Measurements from ENCODE around the gene HS3ST5. TPM values are rescaled to one million over a fixed set of nuclear protein-coding genes. Genes with fewer than 3 reads are reported as not detected.

The HS3ST5 gene
- total RNA-seq, 3 donors from 2014 or later (not counting 1 experiment from before 2014, with no cell fraction given): not detected

DNA sequence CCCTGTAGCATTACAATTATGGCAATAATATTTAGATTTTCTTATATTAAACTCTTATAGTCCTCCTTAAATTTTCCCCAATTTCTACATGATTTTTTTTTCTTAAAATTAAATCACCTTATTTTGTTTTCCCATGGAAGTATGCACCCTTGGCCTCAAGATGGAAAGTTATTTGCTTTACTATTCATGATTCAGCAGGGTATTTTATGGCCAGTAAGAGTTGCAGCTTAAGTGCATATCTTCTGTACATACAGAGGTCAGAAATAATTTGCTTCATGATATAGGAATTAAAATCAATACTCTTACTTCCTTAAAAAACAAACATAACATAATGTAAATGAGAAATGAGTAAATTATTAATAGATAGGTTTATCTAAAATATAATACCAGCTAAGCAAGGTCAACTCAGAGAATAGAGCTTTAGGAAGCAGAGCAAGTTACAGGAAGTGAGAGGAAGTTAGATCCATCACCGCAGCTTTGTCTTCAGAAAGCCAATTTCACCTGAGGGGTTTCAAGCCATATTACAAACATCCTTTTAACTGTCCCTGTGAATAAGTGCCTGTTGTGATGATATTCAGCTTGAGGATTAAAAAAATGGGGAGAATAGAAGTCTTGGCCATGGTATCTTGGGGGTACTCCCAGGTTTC is 24.6 kb upstream of the HS3ST5 start:
- no peak for DNase-seq
- H3K9me3 Mint-ChIP-seq: peaks cover 6 to 10% of the 10 kb centered on the region in 2 donors
- WGBS (ENCODE audit: insufficient coverage): 86% methylated on average over 1 of the region's 1 CpG
- H3K4me1 Mint-ChIP-seq: no peaks in the 10 kb centered on the region
- H3K27ac ChIP-seq (ENCODE audit: low read length): no peak overlapping the region
- H3K36me3 Mint-ChIP-seq: no peaks in the 10 kb centered on the region
- intact Hi-C loops (cut with micrococcal nuclease): no loop called here
- H3K27me3 Mint-ChIP-seq (ENCODE audit: low read depth in 2 of 2): no peaks in the 10 kb centered on the region
- no peaks in the 10 kb centered on the region for H3K36me3 ChIP-seq (ENCODE audit: control insufficient read depth, insufficient read depth, low read length)
- no peaks in the 10 kb centered on the region for H3K4me1 ChIP-seq (ENCODE audit: control insufficient read depth, insufficient read depth, low read length)
- H3K27me3 ChIP-seq (ENCODE audit: control insufficient read depth, insufficient read depth, low read length): no peaks in the 10 kb centered on the region
- no peak overlapping the region for H3K4me3 Mint-ChIP-seq
- no peak for ATAC-seq
- no peaks in the 10 kb centered on the region for H3K9me3 ChIP-seq (ENCODE audit: control insufficient read depth, insufficient read depth, low read length)
- TF ChIP-seq, protein P1, sequence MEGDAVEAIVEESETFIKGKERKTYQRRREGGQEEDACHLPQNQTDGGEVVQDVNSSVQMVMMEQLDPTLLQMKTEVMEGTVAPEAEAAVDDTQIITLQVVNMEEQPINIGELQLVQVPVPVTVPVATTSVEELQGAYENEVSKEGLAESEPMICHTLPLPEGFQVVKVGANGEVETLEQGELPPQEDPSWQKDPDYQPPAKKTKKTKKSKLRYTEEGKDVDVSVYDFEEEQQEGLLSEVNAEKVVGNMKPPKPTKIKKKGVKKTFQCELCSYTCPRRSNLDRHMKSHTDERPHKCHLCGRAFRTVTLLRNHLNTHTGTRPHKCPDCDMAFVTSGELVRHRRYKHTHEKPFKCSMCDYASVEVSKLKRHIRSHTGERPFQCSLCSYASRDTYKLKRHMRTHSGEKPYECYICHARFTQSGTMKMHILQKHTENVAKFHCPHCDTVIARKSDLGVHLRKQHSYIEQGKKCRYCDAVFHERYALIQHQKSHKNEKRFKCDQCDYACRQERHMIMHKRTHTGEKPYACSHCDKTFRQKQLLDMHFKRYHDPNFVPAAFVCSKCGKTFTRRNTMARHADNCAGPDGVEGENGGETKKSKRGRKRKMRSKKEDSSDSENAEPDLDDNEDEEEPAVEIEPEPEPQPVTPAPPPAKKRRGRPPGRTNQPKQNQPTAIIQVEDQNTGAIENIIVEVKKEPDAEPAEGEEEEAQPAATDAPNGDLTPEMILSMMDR (IDR thresholded peaks at IDR 0.05): no peak
- H3K27ac Mint-ChIP-seq: no peak overlapping the region
- H3K4me3 ChIP-seq (ENCODE audit: low read length): no peak overlapping the region

DNA sequence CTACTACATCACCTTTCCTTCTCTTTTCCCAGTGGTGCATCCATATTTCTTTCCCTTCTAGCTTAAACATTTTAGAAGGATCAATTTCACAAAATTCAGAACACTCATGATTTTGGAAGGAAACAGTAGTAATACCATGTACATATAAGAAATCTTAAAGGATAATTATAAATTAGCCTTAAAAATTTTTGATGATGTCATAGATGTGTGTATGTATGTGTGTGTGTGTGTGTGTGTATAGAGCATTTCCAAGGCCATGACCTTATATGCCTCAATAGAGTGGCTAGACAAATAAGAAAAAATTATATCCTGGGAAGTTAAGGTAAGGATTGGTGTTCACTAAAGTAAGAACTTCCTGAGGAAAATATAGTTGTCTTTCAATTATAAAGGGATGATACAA is 24.1 kb upstream of the HS3ST5 start:
- TF ChIP-seq, protein P1 (IDR thresholded peaks at IDR 0.05): no peak
- H3K27me3 ChIP-seq (ENCODE audit: control insufficient read depth, insufficient read depth, low read length): no peaks in the 10 kb centered on the region
- no peak overlapping the region for H3K27ac Mint-ChIP-seq
- H3K4me3 ChIP-seq (ENCODE audit: low read length): no peak overlapping the region
- H3K9me3 Mint-ChIP-seq: peaks cover 6 to 11% of the 10 kb centered on the region in 2 donors
- no peaks in the 10 kb centered on the region for H3K4me1 ChIP-seq (ENCODE audit: control insufficient read depth, insufficient read depth, low read length)
- no peaks in the 10 kb centered on the region for H3K9me3 ChIP-seq (ENCODE audit: control insufficient read depth, insufficient read depth, low read length)
- no peaks in the 10 kb centered on the region for H3K36me3 Mint-ChIP-seq
- intact Hi-C loops (cut with micrococcal nuclease): no loop called here
- H3K36me3 ChIP-seq (ENCODE audit: control insufficient read depth, insufficient read depth, low read length): no peaks in the 10 kb centered on the region
- H3K4me3 Mint-ChIP-seq: no peak overlapping the region
- H3K27me3 Mint-ChIP-seq (ENCODE audit: low read depth in 2 of 2): no peaks in the 10 kb centered on the region
- H3K27ac ChIP-seq (ENCODE audit: low read length): no peak overlapping the region
- H3K4me1 Mint-ChIP-seq: no peaks in the 10 kb centered on the region
- no peak for DNase-seq
- ATAC-seq: no peak

DNA sequence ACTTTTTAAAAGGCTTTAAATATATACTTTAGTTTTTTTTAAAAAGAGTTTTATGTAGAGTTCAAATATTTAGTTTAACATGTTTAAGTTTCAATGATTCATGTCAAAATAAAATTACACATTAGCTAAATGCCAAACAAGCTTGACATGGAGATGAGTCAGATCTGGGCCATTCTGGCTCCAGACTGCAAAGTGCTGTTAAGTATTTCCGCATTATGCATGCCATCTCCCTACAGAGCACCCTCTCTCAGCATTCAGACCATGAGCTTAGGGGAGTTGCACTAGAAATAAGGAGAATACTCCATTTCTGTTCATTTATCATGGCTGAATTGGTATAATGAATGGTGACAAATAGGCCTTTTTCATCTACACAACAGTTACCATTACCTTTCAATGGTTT is 21.5 kb upstream of the HS3ST5 start:
- H3K9me3 ChIP-seq (ENCODE audit: control insufficient read depth, insufficient read depth, low read length): no peaks in the 10 kb centered on the region
- no CpG with 5 or more reads among the region's 1 CpG for WGBS (ENCODE audit: insufficient coverage)
- H3K27me3 ChIP-seq (ENCODE audit: control insufficient read depth, insufficient read depth, low read length): no peaks in the 10 kb centered on the region
- Mint-ChIP-seq H3K4me3 (no peak overlapping the region), H3K27ac (no peak overlapping the region), H3K36me3 (no peaks in the 10 kb centered on the region), H3K27me3 (ENCODE audit: low read depth in 2 of 2) (no peaks in the 10 kb centered on the region), H3K4me1 (no peaks in the 10 kb centered on the region), H3K9me3 (peaks cover 8 to 14% of the 10 kb centered on the region in 2 donors)
- no peaks in the 10 kb centered on the region for H3K36me3 ChIP-seq (ENCODE audit: control insufficient read depth, insufficient read depth, low read length)
- ATAC-seq (no peak), DNase-seq (no peak)
- intact Hi-C loops (cut with micrococcal nuclease): no loop called here
- H3K4me3 ChIP-seq (ENCODE audit: low read length): no peak overlapping the region
- H3K4me1 ChIP-seq (ENCODE audit: control insufficient read depth, insufficient read depth, low read length): no peaks in the 10 kb centered on the region
- TF ChIP-seq, protein P1 (IDR thresholded peaks at IDR 0.05): no peak
- H3K27ac ChIP-seq (ENCODE audit: low read length): no peak overlapping the region

DNA sequence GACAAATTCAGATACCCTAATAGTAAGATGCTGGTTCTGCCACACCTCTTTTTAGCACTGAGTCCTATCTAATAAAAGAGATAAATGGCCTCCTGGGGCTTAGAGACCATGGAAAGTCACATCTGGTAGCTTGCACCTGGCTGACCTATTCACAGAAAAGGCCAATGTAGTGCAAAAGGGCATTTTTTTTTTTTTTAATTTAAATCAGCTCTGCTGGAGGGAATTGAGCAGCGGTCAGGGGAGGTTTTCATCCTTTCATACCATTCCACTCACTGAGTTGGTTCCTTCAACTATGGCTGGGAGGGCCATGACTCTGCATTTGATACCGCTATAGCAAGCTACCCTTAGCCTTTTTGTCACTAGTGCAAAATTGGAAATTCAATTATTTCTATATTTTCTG is 20.1 kb upstream of the HS3ST5 start:
- H3K4me3 ChIP-seq (ENCODE audit: low read length): no peak overlapping the region
- no peaks in the 10 kb centered on the region for H3K9me3 ChIP-seq (ENCODE audit: control insufficient read depth, insufficient read depth, low read length)
- WGBS (ENCODE audit: insufficient coverage): 94% methylated on average over 2 of the region's 2 CpGs
- H3K36me3 Mint-ChIP-seq: no peaks in the 10 kb centered on the region
- H3K27me3 ChIP-seq (ENCODE audit: control insufficient read depth, insufficient read depth, low read length): no peaks in the 10 kb centered on the region
- intact Hi-C loops (cut with micrococcal nuclease): no loop called here
- peaks cover 8 to 17% of the 10 kb centered on the region in 2 donors for H3K9me3 Mint-ChIP-seq
- no peaks in the 10 kb centered on the region for H3K4me1 ChIP-seq (ENCODE audit: control insufficient read depth, insufficient read depth, low read length)
- DNase-seq: no peak
- H3K4me3 Mint-ChIP-seq: no peak overlapping the region
- TF ChIP-seq, protein P1 (IDR thresholded peaks at IDR 0.05): no peak
- no peaks in the 10 kb centered on the region for H3K4me1 Mint-ChIP-seq
- no peak for ATAC-seq
- no peaks in the 10 kb centered on the region for H3K36me3 ChIP-seq (ENCODE audit: control insufficient read depth, insufficient read depth, low read length)
- no peak overlapping the region for H3K27ac Mint-ChIP-seq
- no peak overlapping the region for H3K27ac ChIP-seq (ENCODE audit: low read length)
- no peaks in the 10 kb centered on the region for H3K27me3 Mint-ChIP-seq (ENCODE audit: low read depth in 2 of 2)
